Activated T-helper 17 cell treated with anti-CD3 and anti-CD28 coated beads, Interleukin-2, amount 50 U/mL, for 72 hours (primary cell): ENCODE measurements around the gene ZNF556. TPM values are rescaled to one million over a fixed set of nuclear protein-coding genes. Genes with fewer than 3 reads are reported as not detected.

Experiments
- ATAC-seq: fragments of 150-1000 bp; cut with Tn5 transposase; replicated peaks from 2 replicates; pipeline ENCODE4 v1.10.0; 2021; ENCODE audit warnings: mild to moderate bottlenecking, moderate library complexity
- H3K27ac Mint-ChIP-seq: one replicate; pipeline ENCODE4 v1.8.0; 2022; ENCODE audit warnings: mixed read lengths
- H3K27me3 Mint-ChIP-seq: one replicate; pipeline ENCODE4 v1.8.0; 2022; ENCODE audit warnings: mixed read lengths
- H3K36me3 Mint-ChIP-seq: one replicate; pipeline ENCODE4 v1.8.0; 2022; ENCODE audit warnings: low read depth, mild to moderate bottlenecking, mixed read lengths
- H3K4me1 Mint-ChIP-seq: one replicate; pipeline ENCODE4 v1.8.0; 2022; ENCODE audit warnings: mixed read lengths
- H3K4me3 Mint-ChIP-seq: one replicate; pipeline ENCODE4 v1.8.0; 2022; ENCODE audit warnings: mild to moderate bottlenecking, mixed read lengths
- H3K9me3 Mint-ChIP-seq: one replicate; pipeline ENCODE4 v1.8.0; 2022; ENCODE audit warnings: mixed read lengths
- total RNA-seq, 2 donors: library from RNA; stranded (reverse); gene quantifications; one replicate each; pipeline ENCODE4 v1.2.3, GENCODE V29; 2022

Gene ZNF556
- total RNA-seq, 2 donors from 2014 or later = 0.95 TPM; not detected in 1

DNA sequence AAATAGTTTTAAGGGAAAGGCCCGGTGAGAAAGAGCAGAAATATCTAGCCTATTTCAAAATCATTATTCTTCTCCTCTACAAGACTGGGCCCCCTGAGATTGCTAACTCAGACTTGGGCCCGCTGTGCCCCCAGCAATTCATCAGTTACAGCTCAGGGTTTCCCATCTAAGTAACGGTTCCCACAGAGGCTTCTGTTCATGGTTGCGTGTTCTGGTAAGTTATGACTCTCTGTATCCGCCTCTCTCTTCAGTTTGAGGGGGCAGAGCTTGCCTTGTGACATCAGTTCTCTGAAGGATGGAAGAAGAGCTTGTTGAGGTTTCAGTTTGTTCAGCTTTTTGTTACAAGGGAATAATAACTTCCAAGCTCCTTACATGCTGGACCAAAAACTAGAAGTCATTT, 45.2 kb downstream of the ZNF556 start:
- peak; percentile 94 for ATAC-seq
- H3K27ac Mint-ChIP-seq = peak overlapping the region; percentile 98
- H3K4me3 Mint-ChIP-seq = peak overlapping the region; percentile 88
- no peaks in the 10 kb centered on the region for H3K27me3 Mint-ChIP-seq
- H3K36me3 Mint-ChIP-seq = peaks cover 43% of the 10 kb centered on the region
- peaks cover 32% of the 10 kb centered on the region for H3K4me1 Mint-ChIP-seq
- peaks cover 11% of the 10 kb centered on the region for H3K9me3 Mint-ChIP-seq

GRCh38 chr19:2917275-2918184, 50.4 kb downstream of the ZNF556 start:
- H3K27ac Mint-ChIP-seq = no peak overlapping the region
- peaks cover 7% of the 10 kb centered on the region for H3K4me1 Mint-ChIP-seq
- H3K4me3 Mint-ChIP-seq = no peak overlapping the region
- H3K9me3 Mint-ChIP-seq = peaks cover 8% of the 10 kb centered on the region
- peaks cover 46% of the 10 kb centered on the region for H3K36me3 Mint-ChIP-seq
- no peaks in the 10 kb centered on the region for H3K27me3 Mint-ChIP-seq
- ATAC-seq = no peak

DNA sequence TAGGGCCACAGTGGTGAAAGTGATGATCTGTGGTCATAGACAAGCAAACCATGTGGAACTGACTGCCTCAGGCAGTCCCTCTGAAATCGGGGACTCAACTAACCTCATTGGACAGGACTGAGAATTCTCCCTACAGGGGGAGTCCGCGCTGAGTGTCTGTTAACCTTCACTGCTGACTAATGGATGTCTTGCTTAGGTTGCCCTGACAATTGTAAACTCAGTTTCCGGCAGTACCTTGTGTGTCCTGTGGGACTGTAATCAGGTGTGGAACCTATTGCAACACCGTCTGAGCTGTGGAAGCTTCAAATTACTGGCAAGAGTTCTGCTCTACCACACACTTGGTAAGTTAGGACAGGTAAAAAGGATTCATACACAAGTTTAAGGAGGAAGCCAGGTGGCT, 55.9 kb downstream of the ZNF556 start:
- Mint-ChIP-seq H3K27me3 (no peaks in the 10 kb centered on the region), H3K4me1 (no peaks in the 10 kb centered on the region), H3K36me3 (peaks cover 14% of the 10 kb centered on the region), H3K4me3 (no peak overlapping the region), H3K27ac (no peak overlapping the region), H3K9me3 (no peaks in the 10 kb centered on the region)
- ATAC-seq = no peak

GRCh38 chr19:2923510-2923909, 56.4 kb downstream of the ZNF556 start:
- H3K27me3 Mint-ChIP-seq = no peaks in the 10 kb centered on the region
- peaks cover 9% of the 10 kb centered on the region for H3K36me3 Mint-ChIP-seq
- ATAC-seq = no peak
- no peak overlapping the region for H3K27ac Mint-ChIP-seq
- H3K4me3 Mint-ChIP-seq = no peak overlapping the region
- no peaks in the 10 kb centered on the region for H3K9me3 Mint-ChIP-seq
- no peaks in the 10 kb centered on the region for H3K4me1 Mint-ChIP-seq

- Mint-ChIP-seq H3K4me3 (no peak overlapping the region), H3K9me3 (peaks cover 2% of the 10 kb centered on the region), H3K27me3 (no peaks in the 10 kb centered on the region), H3K27ac (no peak overlapping the region), H3K4me1 (no peaks in the 10 kb centered on the region), H3K36me3 (peaks cover 16% of the 10 kb centered on the region)
- ATAC-seq = no peak
Observed at GRCh38 chr19:2926341-2927031, 59.4 kb downstream of the ZNF556 start.

- Mint-ChIP-seq H3K4me3 (no peak overlapping the region), H3K9me3 (peaks cover 4% of the 10 kb centered on the region), H3K27ac (no peak overlapping the region), H3K36me3 (peaks cover 19% of the 10 kb centered on the region), H3K4me1 (no peaks in the 10 kb centered on the region), H3K27me3 (no peaks in the 10 kb centered on the region)
- ATAC-seq = no peak
Observed at GRCh38 chr19:2927032-2927430, 59.9 kb downstream of the ZNF556 start.

Other genes with a start within 250 kb of the ZNF556 start
- gene GNG7, start 164.6 kb upstream of the ZNF556 start, total RNA-seq = under 1 TPM in 1 of 2 donors, not detected in 1; 0.29 TPM
- gene DIRAS1, start 146.0 kb upstream of the ZNF556 start, total RNA-seq = under 1 TPM in 1 of 2 donors, not detected in 1; 0.61 TPM
- 10 to 100 TPM; 13.4 to 47.8 TPM for gene SLC39A3, start 127.3 kb upstream of the ZNF556 start, total RNA-seq
- 10 to 100 TPM; 39.5 to 77.0 TPM for gene SGTA, start 84.1 kb upstream of the ZNF556 start, total RNA-seq
- 100 to 1,000 TPM in 1 of 2 donors, 10 to 100 TPM in 1; 70.4 to 156 TPM for gene THOP1, start 81.8 kb upstream of the ZNF556 start, total RNA-seq
- 1 to 10 TPM in 1 of 2 donors, under 1 TPM in 1; 0.65 to 1.7 TPM for gene ZNF554, start 47.5 kb upstream of the ZNF556 start, total RNA-seq
- gene ZNF555, start 25.9 kb upstream of the ZNF556 start, total RNA-seq = 1 to 10 TPM; 1.3 to 4.5 TPM
- 1 to 10 TPM; 4.7 to 6.1 TPM for gene ZNF57, start 33.6 kb downstream of the ZNF556 start, total RNA-seq
- gene ZNF77, start 77.6 kb downstream of the ZNF556 start, total RNA-seq = 1 to 10 TPM; 4.7 to 4.9 TPM
- gene TLE6, start 110.2 kb downstream of the ZNF556 start, total RNA-seq = 1 to 10 TPM; 4.1 to 4.2 TPM
- 1 to 10 TPM; 2.5 to 3.5 TPM for gene TLE2, start 161.9 kb downstream of the ZNF556 start, total RNA-seq
- 100 to 1,000 TPM; 348 to 436 TPM for gene TLE5, start 195.2 kb downstream of the ZNF556 start, total RNA-seq
- gene GNA11, start 227.0 kb downstream of the ZNF556 start, total RNA-seq = 1 to 10 TPM; 1.9 to 2.6 TPM